ENCODE data around the gene PATJ.

GRCh38 chr1:61983236-61983635 is 241.0 kb downstream of the PATJ start:
- TF ChIP-seq, protein P1, sequence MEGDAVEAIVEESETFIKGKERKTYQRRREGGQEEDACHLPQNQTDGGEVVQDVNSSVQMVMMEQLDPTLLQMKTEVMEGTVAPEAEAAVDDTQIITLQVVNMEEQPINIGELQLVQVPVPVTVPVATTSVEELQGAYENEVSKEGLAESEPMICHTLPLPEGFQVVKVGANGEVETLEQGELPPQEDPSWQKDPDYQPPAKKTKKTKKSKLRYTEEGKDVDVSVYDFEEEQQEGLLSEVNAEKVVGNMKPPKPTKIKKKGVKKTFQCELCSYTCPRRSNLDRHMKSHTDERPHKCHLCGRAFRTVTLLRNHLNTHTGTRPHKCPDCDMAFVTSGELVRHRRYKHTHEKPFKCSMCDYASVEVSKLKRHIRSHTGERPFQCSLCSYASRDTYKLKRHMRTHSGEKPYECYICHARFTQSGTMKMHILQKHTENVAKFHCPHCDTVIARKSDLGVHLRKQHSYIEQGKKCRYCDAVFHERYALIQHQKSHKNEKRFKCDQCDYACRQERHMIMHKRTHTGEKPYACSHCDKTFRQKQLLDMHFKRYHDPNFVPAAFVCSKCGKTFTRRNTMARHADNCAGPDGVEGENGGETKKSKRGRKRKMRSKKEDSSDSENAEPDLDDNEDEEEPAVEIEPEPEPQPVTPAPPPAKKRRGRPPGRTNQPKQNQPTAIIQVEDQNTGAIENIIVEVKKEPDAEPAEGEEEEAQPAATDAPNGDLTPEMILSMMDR (conservative IDR thresholded peaks at IDR 0.05; ENCODE audit: low read depth, low read length) = no peak
- TF ChIP-seq EZH2phosphoT487 (IDR thresholded peaks at IDR 0.05; ENCODE audit: borderline replicate concordance, low read length) = no peak
- TF ChIP-seq EZH2 (IDR thresholded peaks at IDR 0.05; ENCODE audit: low read length, unreplicated experiment) = no peak
